ENCODE results near the gene AMDHD2.

GRCh38 chr16:2517954-2518605 is 2.1 kb upstream of the AMDHD2 start:
- no peak for TF ChIP-seq CTCF (IDR thresholded peaks at IDR 0.05)
- TF ChIP-seq POLR2A (IDR thresholded peaks at IDR 0.05): no peak
- TF ChIP-seq EP300 (IDR thresholded peaks at IDR 0.05): no peak

Data from ovary (tissue), 3 donors.